Mesenchymal stem cell (in vitro differentiated cells and primary cell): Measurements from ENCODE around the gene HNRNPM.
A peak's percentile ranks its signal among the peaks of the same experiment; 100 is the strongest.

Experiments
- DNase-seq: peaks from one replicate; pipeline ENCODE4 v3.0.0-alpha.2; 2013
- H2AFZ ChIP-seq: one replicate; pipeline ENCODE4 v1.6.1; 2013; ENCODE audit warnings: low read depth, mild to moderate bottlenecking, control low read depth, inconsistent platforms, low read length, moderate library complexity
- H2AK5ac ChIP-seq: 2 replicates; pipeline ENCODE4 v1.6.1; 2013; ENCODE audit warnings: low read length, moderate library complexity, mild to moderate bottlenecking, inconsistent platforms; ENCODE audit not compliant: severe bottlenecking
- H2BK120ac ChIP-seq: one replicate; pipeline ENCODE4 v1.6.1; 2013; ENCODE audit warnings: low read depth, mild to moderate bottlenecking, inconsistent platforms, low read length, moderate library complexity
- H2BK12ac ChIP-seq, 2 experiments: one replicate each; pipeline ENCODE4 v1.6.1; 2013; ENCODE audit warnings: inconsistent platforms in 2 of 2, low read length in 2 of 2, mild to moderate bottlenecking in 2 of 2, moderate library complexity in 2 of 2, control low read depth in 1 of 2
- H2BK15ac ChIP-seq: one replicate; pipeline ENCODE4 v1.6.1; 2013; ENCODE audit warnings: mild to moderate bottlenecking, low read depth, inconsistent platforms; ENCODE audit not compliant: poor library complexity, severe bottlenecking
- H2BK5ac ChIP-seq: 2 replicates; pipeline ENCODE4 v1.6.1; 2013; ENCODE audit warnings: low read depth, mild to moderate bottlenecking, low read length, control low read depth, inconsistent platforms; ENCODE audit not compliant: poor library complexity, severe bottlenecking
- H3K14ac ChIP-seq, 2 experiments: one replicate each; pipeline ENCODE4 v1.6.1; 2013; ENCODE audit warnings: inconsistent platforms in 2 of 2, low read length in 2 of 2, control low read depth in 1 of 2, mild to moderate bottlenecking in 1 of 2, moderate library complexity in 1 of 2
- H3K18ac ChIP-seq, 2 experiments: one replicate each; pipeline ENCODE4 v1.6.1; 2013; ENCODE audit warnings: inconsistent platforms in 2 of 2, low read length in 2 of 2, control low read depth in 1 of 2, low read depth in 1 of 2, mild to moderate bottlenecking in 1 of 2
- H3K23ac ChIP-seq, 2 experiments: one replicate each; pipeline ENCODE4 v1.6.1; 2013; ENCODE audit warnings: inconsistent platforms in 2 of 2, low read length in 2 of 2, mild to moderate bottlenecking in 2 of 2, moderate library complexity in 2 of 2, control low read depth in 1 of 2
- H3K27ac ChIP-seq: 2 replicates; pipeline ENCODE4 v1.5.1; 2013; ENCODE audit warnings: mild to moderate bottlenecking, moderate library complexity, low read length, control low read depth, inconsistent platforms; ENCODE audit not compliant: poor library complexity, severe bottlenecking
- H3K27me3 ChIP-seq, 2 experiments: 2 replicates each; pipeline versions ENCODE4 v1.6.1 to v1.7.0; 2013; ENCODE audit warnings: low read length in 2 of 2, mild to moderate bottlenecking in 2 of 2, moderate library complexity in 2 of 2, control low read depth in 1 of 2, inconsistent platforms in 1 of 2; ENCODE audit not compliant: control insufficient read depth in 1 of 2, insufficient read depth in 1 of 2
- H3K36me3 ChIP-seq, 2 experiments: 2 replicates each; pipeline versions ENCODE4 v1.6.1 to v1.7.0; 2013; ENCODE audit warnings: low read length in 2 of 2, control low read depth in 1 of 2, inconsistent platforms in 1 of 2, low read depth in 1 of 2, mild to moderate bottlenecking in 1 of 2; ENCODE audit not compliant: insufficient read depth in 2 of 2, control insufficient read depth in 1 of 2
- H3K4ac ChIP-seq, 2 experiments: one replicate each; pipeline ENCODE4 v1.6.1; 2013; ENCODE audit warnings: inconsistent platforms in 2 of 2, low read length in 2 of 2, mild to moderate bottlenecking in 2 of 2, moderate library complexity in 2 of 2, control low read depth in 1 of 2, low read depth in 1 of 2
- H3K4me1 ChIP-seq: 2 replicates; pipeline ENCODE4 v1.6.1; 2013; ENCODE audit warnings: low read depth, low read length, control low read depth; ENCODE audit not compliant: control insufficient read depth, insufficient read depth
- H3K4me2 ChIP-seq: 2 replicates; pipeline ENCODE4 v1.6.1; 2013; ENCODE audit warnings: low read length, mild to moderate bottlenecking, inconsistent platforms; ENCODE audit not compliant: poor library complexity, severe bottlenecking
- H3K4me3 ChIP-seq, 2 experiments: 2 replicates each; pipeline versions ENCODE4 v1.5.1 to v1.7.0; 2013; ENCODE audit warnings: low read length in 2 of 2, mild to moderate bottlenecking in 2 of 2, control low read depth in 1 of 2, low read depth in 1 of 2; ENCODE audit not compliant: insufficient read depth in 1 of 2
- H3K79me1 ChIP-seq: replicated peaks from 2 replicates; pipeline ENCODE4 v1.6.1; 2013; ENCODE audit warnings: mild to moderate bottlenecking, control low read depth, low read length, inconsistent platforms; ENCODE audit not compliant: poor library complexity, severe bottlenecking
- H3K9ac ChIP-seq: 2 replicates; pipeline ENCODE4 v1.7.0; 2013; ENCODE audit warnings: mild to moderate bottlenecking, low read length, moderate library complexity
- H3K9me3 ChIP-seq: 2 replicates; pipeline ENCODE4 v1.7.0; 2013; ENCODE audit warnings: mild to moderate bottlenecking, low read length; ENCODE audit not compliant: control insufficient read depth
- H4K8ac ChIP-seq: one replicate; pipeline ENCODE4 v1.6.1; 2013; ENCODE audit warnings: inconsistent platforms, mild to moderate bottlenecking, low read length, moderate library complexity
- H4K91ac ChIP-seq: one replicate; pipeline ENCODE4 v1.6.1; 2013; ENCODE audit warnings: mild to moderate bottlenecking, low read length, inconsistent platforms
- WGBS: methylation state at CpG from one replicate; pipeline ENCODE4 v1.1.7; 2013; ENCODE audit warnings: mixed read lengths; 5-methylcytosine and 5-hydroxymethylcytosine counted together

HNRNPM gene

GRCh38 chr19:8453616-8454015, 8.8 kb downstream of the HNRNPM start:
- Histone ChIP-seq H2AK5ac (peak overlapping the region; percentile 49), H3K79me1 (no peaks in the 10 kb centered on the region), H2AFZ (no peak overlapping the region), H3K4me2 (peak overlapping the region; percentile 18), H3K4me1 (peaks cover 37% of the 10 kb centered on the region), H3K27me3 (no peaks in the 10 kb centered on the region), H3K18ac (no peak overlapping the region), H3K9ac (peak overlapping the region; percentile 22), H3K4ac (no peak overlapping the region), H2BK12ac (no peak overlapping the region), H3K9me3 (no peaks in the 10 kb centered on the region), H3K4me3 (no peak overlapping the region), H2BK5ac (no peak overlapping the region), H2BK15ac (no peak overlapping the region), H2BK120ac (no peak overlapping the region), H3K14ac (no peak overlapping the region), H3K36me3 (peaks cover 15 to 37% of the 10 kb centered on the region in 2 experiments), H4K8ac (no peak overlapping the region), H4K91ac (no peak overlapping the region), H3K23ac (no peak overlapping the region), H3K27ac (peak overlapping the region; percentile 24)
- 96% methylated on average over 6 of the region's 6 CpGs for WGBS
- no peak for DNase-seq

GRCh38 chr19:8454218-8454617, 9.4 kb downstream of the HNRNPM start:
- no peak overlapping the region for H2BK12ac ChIP-seq
- H2BK120ac ChIP-seq, result no peak overlapping the region
- H2AK5ac ChIP-seq, result no peak overlapping the region
- 91% methylated on average over 1 of the region's 1 CpG for WGBS
- DNase-seq, result no peak
- no peak overlapping the region for H2AFZ ChIP-seq
- no peak overlapping the region for H3K23ac ChIP-seq
- no peak overlapping the region for H3K4me3 ChIP-seq
- H3K4ac ChIP-seq, result no peak overlapping the region
- H2BK5ac ChIP-seq, result no peak overlapping the region
- no peaks in the 10 kb centered on the region for H3K79me1 ChIP-seq
- no peak overlapping the region for H3K14ac ChIP-seq
- no peak overlapping the region for H3K4me2 ChIP-seq
- no peaks in the 10 kb centered on the region for H3K9me3 ChIP-seq
- no peak overlapping the region for H3K18ac ChIP-seq
- H3K27me3 ChIP-seq, result no peaks in the 10 kb centered on the region
- no peak overlapping the region for H3K9ac ChIP-seq
- no peak overlapping the region for H4K8ac ChIP-seq
- H4K91ac ChIP-seq, result no peak overlapping the region
- peaks cover 41% of the 10 kb centered on the region for H3K4me1 ChIP-seq
- peaks cover 15 to 37% of the 10 kb centered on the region in 2 experiments for H3K36me3 ChIP-seq
- no peak overlapping the region for H2BK15ac ChIP-seq
- H3K27ac ChIP-seq, result no peak overlapping the region

- Histone ChIP-seq H2BK15ac (no peak overlapping the region), H3K79me1 (no peaks in the 10 kb centered on the region), H4K91ac (no peak overlapping the region), H2BK120ac (no peak overlapping the region), H2BK5ac (no peak overlapping the region), H2BK12ac (no peak overlapping the region), H3K4me1 (peaks cover 37% of the 10 kb centered on the region), H3K9me3 (no peaks in the 10 kb centered on the region), H3K27me3 (no peaks in the 10 kb centered on the region), H2AFZ (no peak overlapping the region), H4K8ac (no peak overlapping the region), H3K36me3 (peaks cover 15 to 37% of the 10 kb centered on the region in 2 experiments), H3K23ac (no peak overlapping the region), H3K4me3 (no peak overlapping the region), H3K27ac (no peak overlapping the region), H3K14ac (no peak overlapping the region), H3K9ac (no peak overlapping the region), H2AK5ac (no peak overlapping the region), H3K18ac (no peak overlapping the region), H3K4ac (no peak overlapping the region), H3K4me2 (no peak overlapping the region)
- 100% methylated on average over 1 of the region's 5 CpGs for WGBS
- no peak for DNase-seq
Observed at GRCh38 chr19:8455018-8455417, 10.2 kb downstream of the HNRNPM start.

- Histone ChIP-seq H3K27ac (no peak overlapping the region), H4K91ac (no peak overlapping the region), H3K23ac (no peak overlapping the region), H2BK5ac (no peak overlapping the region), H3K14ac (no peak overlapping the region), H3K4me1 (peaks cover 30% of the 10 kb centered on the region), H2AFZ (no peak overlapping the region), H3K36me3 (peaks cover 15 to 37% of the 10 kb centered on the region in 2 experiments), H2BK120ac (no peak overlapping the region), H2AK5ac (no peak overlapping the region), H3K4ac (no peak overlapping the region), H2BK15ac (no peak overlapping the region), H2BK12ac (no peak overlapping the region), H3K79me1 (no peaks in the 10 kb centered on the region), H3K27me3 (no peaks in the 10 kb centered on the region), H3K18ac (peak overlapping the region in 1 of 2 experiments; percentile 30), H3K9ac (no peak overlapping the region), H4K8ac (no peak overlapping the region), H3K4me2 (no peak overlapping the region), H3K9me3 (no peaks in the 10 kb centered on the region), H3K4me3 (no peak overlapping the region)
- 83% methylated on average over 7 of the region's 7 CpGs for WGBS
- no peak for DNase-seq
Observed at GRCh38 chr19:8456064-8456463, 11.3 kb downstream of the HNRNPM start.
